Measurements from ENCODE around the gene ELMO1. TPM values are rescaled to one million over a fixed set of nuclear protein-coding genes. Genes with fewer than 3 reads are reported as not detected.

Gene ELMO1
- total and polyA plus RNA-seq, 9 donors, result 8.9 to 48.9 (median 28.0) TPM

GRCh38 chr7:37070471-37070870, 378.2 kb downstream of the ELMO1 start:
- DNase-seq, result no peak
- H3K27me3 ChIP-seq, result no peaks in the 10 kb centered on the region
- no peak overlapping the region for H3K27ac ChIP-seq
- intact Hi-C loops (cut with DNase I), result no loop called here
- no peaks in the 10 kb centered on the region for H3K4me1 ChIP-seq (ENCODE audit: insufficient read depth)
- 73 to 83% (median 81%) methylated on average over 3 of the region's 3 CpGs for WGBS, 3 donors
- no peaks in the 10 kb centered on the region for H3K9me3 ChIP-seq
- TF ChIP-seq CTCF (IDR thresholded peaks at IDR 0.05), result no peak
- H3K36me3 ChIP-seq, result no peaks in the 10 kb centered on the region
- no peak overlapping the region for H3K4me3 ChIP-seq

GRCh38 chr7:37070031-37070430, 378.6 kb downstream of the ELMO1 start:
- H3K27ac ChIP-seq, result no peak overlapping the region
- no peaks in the 10 kb centered on the region for H3K36me3 ChIP-seq
- TF ChIP-seq CTCF (IDR thresholded peaks at IDR 0.05) (no peak), POLR2A (IDR thresholded peaks at IDR 0.05) (no peak), EP300 (IDR thresholded peaks at IDR 0.05) (no peak)
- WGBS, 3 donors, result 89 to 93% (median 91%) methylated on average over 2 of the region's 2 CpGs
- no peak overlapping the region for H3K4me3 ChIP-seq
- no peaks in the 10 kb centered on the region for H3K27me3 ChIP-seq
- no peaks in the 10 kb centered on the region for H3K9me3 ChIP-seq
- H3K4me1 ChIP-seq (ENCODE audit: insufficient read depth), result peaks cover 3% of the 10 kb centered on the region
- intact Hi-C loops (cut with DNase I), result no loop called here
- DNase-seq, result no peak

- H3K27ac ChIP-seq, result no peak overlapping the region
- DNase-seq, result no peak
- H3K4me1 ChIP-seq (ENCODE audit: insufficient read depth), result peaks cover 3% of the 10 kb centered on the region
- H3K4me3 ChIP-seq, result no peak overlapping the region
- H3K9me3 ChIP-seq, result no peaks in the 10 kb centered on the region
- intact Hi-C loops (cut with DNase I), result no loop called here
- H3K36me3 ChIP-seq, result no peaks in the 10 kb centered on the region
- H3K27me3 ChIP-seq, result no peaks in the 10 kb centered on the region
- TF ChIP-seq EP300 (IDR thresholded peaks at IDR 0.05), result no peak
- TF ChIP-seq CTCF (IDR thresholded peaks at IDR 0.05), result no peak
- no peak for TF ChIP-seq POLR2A (IDR thresholded peaks at IDR 0.05)
- 96 to 98% (median 96%) methylated on average over 2 of the region's 2 CpGs for WGBS, 3 donors
Measured at GRCh38 chr7:37069336-37069735, 379.3 kb downstream of the ELMO1 start.

GRCh38 chr7:37068902-37069301, 379.8 kb downstream of the ELMO1 start:
- WGBS, 3 donors, result 42 to 64% (median 49%) methylated on average over 1 of the region's 1 CpG
- no peaks in the 10 kb centered on the region for H3K27me3 ChIP-seq
- DNase-seq, result no peak
- no peak overlapping the region for H3K4me3 ChIP-seq
- TF ChIP-seq POLR2A (IDR thresholded peaks at IDR 0.05) (no peak), CTCF (IDR thresholded peaks at IDR 0.05) (no peak), EP300 (IDR thresholded peaks at IDR 0.05) (no peak)
- peaks cover 3% of the 10 kb centered on the region for H3K4me1 ChIP-seq (ENCODE audit: insufficient read depth)
- H3K36me3 ChIP-seq, result no peaks in the 10 kb centered on the region
- intact Hi-C loops (cut with DNase I), result no loop called here
- no peak overlapping the region for H3K27ac ChIP-seq
- no peaks in the 10 kb centered on the region for H3K9me3 ChIP-seq

- no peak for TF ChIP-seq EP300 (IDR thresholded peaks at IDR 0.05)
- WGBS, 3 donors, result 81 to 86% (median 82%) methylated on average over 4 of the region's 4 CpGs
- Histone ChIP-seq H3K4me1 (ENCODE audit: insufficient read depth) (peaks cover 3% of the 10 kb centered on the region), H3K4me3 (no peak overlapping the region), H3K9me3 (no peaks in the 10 kb centered on the region), H3K36me3 (no peaks in the 10 kb centered on the region), H3K27me3 (no peaks in the 10 kb centered on the region), H3K27ac (no peak overlapping the region)
- intact Hi-C loops (cut with DNase I), result no loop called here
- no peak for DNase-seq
Measured at GRCh38 chr7:37068038-37068437, 380.6 kb downstream of the ELMO1 start.

Measured in ovary (tissue), 9 donors.